Measurements from ENCODE around the gene BIN2.
"Not testable (repeated sequence)": the region's sequence is repeated elsewhere in the genome, so short reads cannot be mapped to it uniquely, and the experiment has no call there.

BIN2 gene

GRCh38 chr12:51342416-51342815, 18.4 kb upstream of the BIN2 start:
- ChIA-PET CTCF (interaction anchor here (0.6 kb wide), 1 partner anchor 21 kb away, joined by 3 read pairs; no protein-coding TSS in a partner anchor), POLR2A (interaction anchor here (1.5 kb wide), 1 partner anchor 260 kb away, joined by 3 read pairs; no protein-coding TSS in a partner anchor)
- TF ChIP-seq, protein P1, sequence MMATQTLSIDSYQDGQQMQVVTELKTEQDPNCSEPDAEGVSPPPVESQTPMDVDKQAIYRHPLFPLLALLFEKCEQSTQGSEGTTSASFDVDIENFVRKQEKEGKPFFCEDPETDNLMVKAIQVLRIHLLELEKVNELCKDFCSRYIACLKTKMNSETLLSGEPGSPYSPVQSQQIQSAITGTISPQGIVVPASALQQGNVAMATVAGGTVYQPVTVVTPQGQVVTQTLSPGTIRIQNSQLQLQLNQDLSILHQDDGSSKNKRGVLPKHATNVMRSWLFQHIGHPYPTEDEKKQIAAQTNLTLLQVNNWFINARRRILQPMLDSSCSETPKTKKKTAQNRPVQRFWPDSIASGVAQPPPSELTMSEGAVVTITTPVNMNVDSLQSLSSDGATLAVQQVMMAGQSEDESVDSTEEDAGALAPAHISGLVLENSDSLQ (IDR thresholded peaks at IDR 0.05) = no peak
- no peak for TF ChIP-seq ZNF384 (IDR thresholded peaks at IDR 0.05)
- no peak for TF ChIP-seq FOXM1 (IDR thresholded peaks at IDR 0.05; ENCODE audit: borderline replicate concordance)
- no peak for TF ChIP-seq HDGF (IDR thresholded peaks at IDR 0.05; ENCODE audit: borderline replicate concordance)
- TF ChIP-seq SUZ12 (IDR thresholded peaks at IDR 0.05) = no peak
- no peak for TF ChIP-seq LEF1 (IDR thresholded peaks at IDR 0.05; ENCODE audit: borderline replicate concordance)
- no peak for TF ChIP-seq SP1 (IDR thresholded peaks at IDR 0.05)
- TF ChIP-seq NFRKB (IDR thresholded peaks at IDR 0.05) = no peak
- no peak for TF ChIP-seq FOXA1 (IDR thresholded peaks at IDR 0.05)
- TF ChIP-seq ELF4 (IDR thresholded peaks at IDR 0.05) = no peak
- no peak for TF ChIP-seq BHLHE40 (IDR thresholded peaks at IDR 0.05; ENCODE audit: borderline replicate concordance)
- no peak for TF ChIP-seq ARNT (IDR thresholded peaks at IDR 0.05)
- no peak for TF ChIP-seq FOXK2 (IDR thresholded peaks at IDR 0.05)
- TF ChIP-seq TARDBP (IDR thresholded peaks at IDR 0.05) = no peak
- no peak for TF ChIP-seq L3MBTL2 (conservative IDR thresholded peaks at IDR 0.05)
- TF ChIP-seq CTBP1 (IDR thresholded peaks at IDR 0.05; ENCODE audit: borderline replicate concordance) = no peak
- no peak for DNase-seq (ENCODE audit: extremely low spot score)

DNA sequence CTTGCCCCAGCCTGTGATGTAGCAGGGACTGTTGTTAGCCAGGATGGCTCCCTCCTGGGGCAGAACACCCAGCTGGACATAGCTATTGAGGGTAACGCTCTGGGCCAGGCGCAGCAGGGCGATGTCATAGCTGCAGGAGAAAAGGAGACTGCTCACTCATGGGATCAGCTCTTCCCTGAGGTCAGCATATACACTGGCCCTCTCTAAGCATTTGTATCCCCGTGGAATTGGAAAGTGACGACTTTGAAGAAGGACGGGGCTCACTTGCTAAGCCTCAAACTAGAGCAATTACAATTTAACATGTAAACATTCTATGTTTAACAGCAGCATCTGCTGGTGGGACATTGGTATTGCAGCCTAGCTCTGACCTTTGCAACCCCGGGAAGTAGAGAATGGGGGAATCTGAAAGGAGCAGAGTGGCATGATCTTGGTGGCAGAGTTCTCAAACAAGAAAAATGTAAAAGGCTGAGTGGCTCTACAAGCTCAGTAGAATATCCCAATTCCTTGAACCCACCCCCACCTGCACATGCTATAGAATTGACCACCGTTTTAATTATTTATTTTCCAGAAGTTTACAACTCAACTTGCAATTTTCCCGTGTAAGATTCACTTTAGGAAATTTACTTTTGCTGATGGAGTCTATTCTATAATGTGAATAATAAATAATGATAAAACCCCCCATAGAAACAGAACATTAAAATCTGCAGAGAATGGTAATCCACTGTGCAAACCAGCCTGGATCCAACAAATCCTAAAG, 17.5 kb upstream of the BIN2 start:
- CTCF ChIA-PET = interaction anchor here (0.6 to 2.0 kb wide), 14 partner anchors 10 to 1307 kb away, joined by 3 to 16 read pairs (median 4); partner anchors contain the start of gene CSRNP2
- DNase-seq (ENCODE audit: extremely low spot score) = peak; percentile 71
- POLR2A ChIA-PET = interaction anchor here (0.6 to 1.5 kb wide), 5 partner anchors 72 to 578 kb away, joined by 3 to 6 read pairs (median 3); partner anchors contain the start of genes DAZAP2 and POU6F1
- TF ChIP-seq, protein P1 (IDR thresholded peaks at IDR 0.05) = no peak
- TF ChIP-seq ELF4 (IDR thresholded peaks at IDR 0.05) (no peak), ZNF384 (IDR thresholded peaks at IDR 0.05) (no peak), NFRKB (IDR thresholded peaks at IDR 0.05) (no peak), HDGF (IDR thresholded peaks at IDR 0.05; ENCODE audit: borderline replicate concordance) (no peak), FOXK2 (IDR thresholded peaks at IDR 0.05) (no peak), BHLHE40 (IDR thresholded peaks at IDR 0.05; ENCODE audit: borderline replicate concordance) (no peak), TARDBP (IDR thresholded peaks at IDR 0.05) (no peak), ARNT (IDR thresholded peaks at IDR 0.05) (no peak), FOXM1 (IDR thresholded peaks at IDR 0.05; ENCODE audit: borderline replicate concordance) (no peak), LEF1 (IDR thresholded peaks at IDR 0.05; ENCODE audit: borderline replicate concordance) (no peak)

DNA sequence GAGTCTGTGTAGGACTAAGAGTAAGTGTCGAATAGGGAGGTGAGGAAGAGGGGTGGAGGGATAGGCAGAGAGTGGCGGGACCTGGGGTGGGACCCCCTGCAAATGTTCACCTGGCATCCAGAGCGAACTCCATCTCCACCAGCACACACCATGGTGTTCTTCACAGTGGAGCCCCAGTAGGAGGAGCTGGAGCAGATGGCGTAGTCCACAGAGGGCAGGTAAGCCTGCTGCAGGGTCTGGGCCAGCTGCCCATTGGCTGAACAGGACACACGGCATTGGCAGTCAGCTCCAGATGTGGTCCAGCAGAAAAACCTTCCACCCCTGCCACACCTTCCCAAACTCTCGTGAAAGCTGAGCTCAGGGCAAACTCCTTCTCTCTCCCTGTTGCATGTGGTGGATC, 15.8 kb upstream of the BIN2 start:
- TF ChIP-seq ZNF384 (IDR thresholded peaks at IDR 0.05) (no peak), TARDBP (IDR thresholded peaks at IDR 0.05) (no peak), FOXA1 (IDR thresholded peaks at IDR 0.05) (no peak), BHLHE40 (IDR thresholded peaks at IDR 0.05; ENCODE audit: borderline replicate concordance) (no peak)
- CTCF ChIA-PET = interaction anchor here (2.0 kb wide), 1 partner anchor 12 kb away, joined by 16 read pairs; no protein-coding TSS in a partner anchor
- POLR2A ChIA-PET = no interaction called here

DNA sequence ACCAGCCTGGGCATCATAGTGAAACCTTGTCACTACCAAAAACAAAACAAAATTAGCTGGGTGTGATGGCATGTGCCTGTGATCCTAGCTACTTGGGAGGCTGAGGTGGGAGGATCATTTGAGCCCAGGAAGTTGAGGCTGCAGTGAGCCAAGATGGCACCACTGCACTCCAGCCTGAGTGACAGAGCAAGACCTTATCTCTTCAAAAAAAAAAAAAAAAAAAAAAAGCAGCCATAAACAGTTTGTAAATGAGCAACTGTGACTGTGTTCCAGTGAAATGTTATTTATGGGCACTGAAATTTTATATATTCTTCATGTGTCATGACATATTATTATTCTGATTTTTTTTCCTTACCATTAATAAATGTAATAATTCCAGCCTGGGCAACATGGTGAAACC, 13.4 kb upstream of the BIN2 start:
- DNase-seq (ENCODE audit: extremely low spot score); POLR2A ChIA-PET; CTCF ChIA-PET: not testable (repeated sequence)

More for the DNA sequence above, 15.8 kb upstream of the BIN2 start:
- no peak for DNase-seq (ENCODE audit: extremely low spot score)

- TF ChIP-seq FOXK2 (IDR thresholded peaks at IDR 0.05) (no peak), SP1 (IDR thresholded peaks at IDR 0.05) (no peak), NFRKB (IDR thresholded peaks at IDR 0.05) (no peak), L3MBTL2 (conservative IDR thresholded peaks at IDR 0.05) (no peak), HDGF (IDR thresholded peaks at IDR 0.05; ENCODE audit: borderline replicate concordance) (no peak), FOXA1 (IDR thresholded peaks at IDR 0.05) (no peak), ZNF384 (IDR thresholded peaks at IDR 0.05) (no peak), LEF1 (IDR thresholded peaks at IDR 0.05; ENCODE audit: borderline replicate concordance) (no peak), CTBP1 (IDR thresholded peaks at IDR 0.05; ENCODE audit: borderline replicate concordance) (no peak), ELF4 (IDR thresholded peaks at IDR 0.05) (no peak), FOXM1 (IDR thresholded peaks at IDR 0.05; ENCODE audit: borderline replicate concordance) (no peak), ARNT (IDR thresholded peaks at IDR 0.05) (no peak), SUZ12 (IDR thresholded peaks at IDR 0.05) (no peak), TARDBP (IDR thresholded peaks at IDR 0.05) (no peak), BHLHE40 (IDR thresholded peaks at IDR 0.05; ENCODE audit: borderline replicate concordance) (no peak)
- TF ChIP-seq, protein P1 (IDR thresholded peaks at IDR 0.05) = no peak
- no peak for DNase-seq (ENCODE audit: extremely low spot score)
- CTCF ChIA-PET = interaction anchor here (1.2 kb wide), 1 partner anchor 84 kb away, joined by 3 read pairs; no protein-coding TSS in a partner anchor
- POLR2A ChIA-PET = no interaction called here
Measured at GRCh38 chr12:51335931-51336330, 12.0 kb upstream of the BIN2 start.

DNA sequence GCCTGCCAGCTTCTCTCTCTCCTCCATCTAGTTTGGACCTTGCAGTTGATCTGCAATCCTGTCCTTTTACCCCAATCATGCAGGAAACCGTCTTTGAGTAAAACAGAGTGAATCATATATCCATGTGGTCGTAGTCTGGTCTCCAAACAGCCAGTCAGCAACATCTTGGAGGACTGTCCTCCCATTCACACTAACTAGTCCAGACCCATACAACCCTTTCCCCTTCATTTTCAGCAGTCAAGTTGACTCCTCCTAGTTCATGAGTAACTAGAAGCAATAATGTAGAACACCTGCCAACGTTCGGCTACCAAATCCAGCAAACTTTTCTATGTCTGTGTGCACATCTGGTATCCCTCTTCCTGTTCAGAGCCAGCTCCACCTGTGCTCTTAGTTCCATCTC, 10.8 kb upstream of the BIN2 start:
- CTCF ChIA-PET = interaction anchor here (1.2 kb wide), 1 partner anchor 82 kb away, joined by 3 read pairs; no protein-coding TSS in a partner anchor

More for the DNA sequence above, 10.8 kb upstream of the BIN2 start:
- POLR2A ChIA-PET = no interaction called here
- TF ChIP-seq L3MBTL2 (conservative IDR thresholded peaks at IDR 0.05) (no peak), ELF4 (IDR thresholded peaks at IDR 0.05) (no peak), FOXA1 (IDR thresholded peaks at IDR 0.05) (no peak), FOXM1 (IDR thresholded peaks at IDR 0.05; ENCODE audit: borderline replicate concordance) (no peak), LEF1 (IDR thresholded peaks at IDR 0.05; ENCODE audit: borderline replicate concordance) (no peak), ARNT (IDR thresholded peaks at IDR 0.05) (no peak), BHLHE40 (IDR thresholded peaks at IDR 0.05; ENCODE audit: borderline replicate concordance) (no peak), CTBP1 (IDR thresholded peaks at IDR 0.05; ENCODE audit: borderline replicate concordance) (no peak), ZNF384 (IDR thresholded peaks at IDR 0.05) (no peak), NFRKB (IDR thresholded peaks at IDR 0.05) (no peak), FOXK2 (IDR thresholded peaks at IDR 0.05) (no peak), SUZ12 (IDR thresholded peaks at IDR 0.05) (no peak), TARDBP (IDR thresholded peaks at IDR 0.05) (no peak)
- TF ChIP-seq, protein P1 (IDR thresholded peaks at IDR 0.05) = no peak
- DNase-seq (ENCODE audit: extremely low spot score) = no peak
